Stimulated activated CD4-positive, alpha-beta T cell treated with anti-CD3 and anti-CD28 coated beads, TNF-alpha, amount 100 ng/mL, for 1 hour (primary cell): ENCODE data around the gene C19orf47.

Experiments
- DNase-seq, 3 donors: peaks; one replicate each; pipeline ENCODE4 v3.0.0-alpha.2; 2020; ENCODE audit warnings: low read depth in 3 of 3, low spot score in 1 of 3

C19orf47 gene, protein sequence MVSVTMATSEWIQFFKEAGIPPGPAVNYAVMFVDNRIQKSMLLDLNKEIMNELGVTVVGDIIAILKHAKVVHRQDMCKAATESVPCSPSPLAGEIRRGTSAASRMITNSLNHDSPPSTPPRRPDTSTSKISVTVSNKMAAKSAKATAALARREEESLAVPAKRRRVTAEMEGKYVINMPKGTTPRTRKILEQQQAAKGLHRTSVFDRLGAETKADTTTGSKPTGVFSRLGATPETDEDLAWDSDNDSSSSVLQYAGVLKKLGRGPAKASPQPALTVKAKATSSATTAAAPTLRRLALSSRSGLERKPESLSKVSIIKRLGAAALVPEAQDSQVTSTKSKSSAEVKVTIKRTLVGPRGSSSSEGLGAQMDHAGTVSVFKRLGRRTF

GRCh38 chr19:40348125-40348913, at the start of gene C19orf47, which contains the start of gene PLD3:
C19orf47 (minus strand) TSS chr19:40348397; CDS start chr19:40341857, 6,540 bp downstream.
PLD3 (plus strand) TSS chr19:40348695; CDS start chr19:40366484, 17,789 bp downstream.
- DNase-seq: peak; percentile 92 to 97 (median 97)

DNA sequence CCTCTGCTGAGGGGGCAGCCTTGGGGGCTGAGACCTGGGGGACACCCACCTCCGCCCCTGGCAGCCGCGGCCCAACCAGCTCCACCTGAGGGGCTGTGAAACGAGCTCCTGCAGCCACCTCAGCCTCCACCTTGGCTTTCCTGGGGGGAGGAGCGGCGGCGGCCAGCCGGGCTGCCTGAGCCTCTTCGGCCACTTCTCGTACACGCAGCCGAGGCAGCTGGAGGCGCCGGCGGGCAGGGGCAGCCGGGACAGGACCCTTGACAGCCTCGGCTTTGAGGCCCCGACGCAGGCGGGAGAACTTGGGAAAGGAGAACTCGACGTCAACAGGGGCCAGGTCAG, 49.3 kb upstream of the C19orf47 start:
- DNase-seq: no peak

DNA sequence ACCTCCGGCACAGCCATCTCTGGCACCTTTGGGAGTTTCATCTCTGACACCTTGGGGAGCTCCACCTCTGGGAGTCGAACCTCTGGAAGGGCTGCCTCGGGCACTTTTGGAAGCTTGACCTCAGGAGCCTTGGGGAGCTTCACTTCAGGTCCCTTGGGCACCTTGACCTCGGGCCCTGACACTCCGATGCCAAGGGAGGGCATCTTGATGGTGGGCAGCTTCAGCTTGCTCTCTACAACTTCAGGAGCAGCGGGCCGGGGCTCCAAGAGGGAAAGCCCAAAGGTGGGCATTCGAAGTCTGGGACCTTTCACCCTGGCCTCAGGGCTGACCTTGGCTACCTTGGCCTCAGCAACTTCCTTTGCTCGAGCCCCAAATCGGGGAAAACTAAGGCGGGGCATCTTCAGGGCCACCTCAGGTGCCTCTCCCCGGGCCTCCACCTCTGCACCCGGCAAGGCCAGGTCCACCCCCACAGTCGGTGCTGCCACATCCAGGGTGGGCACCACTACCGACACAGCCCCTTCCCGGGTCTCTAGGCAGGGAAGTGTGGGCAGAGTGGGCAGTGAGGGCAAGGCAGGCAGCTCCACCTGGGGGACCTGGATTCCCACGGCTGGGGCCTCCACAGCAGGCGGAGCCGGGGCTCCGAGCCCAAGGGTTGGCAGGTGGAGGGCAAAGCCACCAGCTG, 48.8 kb upstream of the C19orf47 start:
- no peak for DNase-seq

DNA sequence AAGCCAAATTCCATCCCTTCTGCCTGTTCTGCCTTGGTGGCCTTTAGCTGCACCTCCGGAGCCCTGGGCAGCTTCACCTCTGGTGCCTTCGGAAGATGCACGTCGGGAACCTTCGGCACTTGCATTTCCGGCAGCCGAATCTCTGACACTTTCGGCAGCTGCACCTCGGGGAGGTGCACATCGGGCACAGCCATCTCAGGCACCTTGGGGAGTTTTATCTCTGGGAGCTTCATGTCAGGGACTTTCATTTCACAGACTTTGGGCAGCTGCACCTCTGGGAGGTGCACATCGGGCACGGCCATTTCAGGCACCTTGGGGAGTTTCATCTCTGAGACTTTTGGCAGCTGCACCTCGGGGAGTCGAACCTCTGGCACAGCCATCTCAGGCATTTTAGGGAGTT, 47.8 kb upstream of the C19orf47 start:
- DNase-seq: no peak

DNA sequence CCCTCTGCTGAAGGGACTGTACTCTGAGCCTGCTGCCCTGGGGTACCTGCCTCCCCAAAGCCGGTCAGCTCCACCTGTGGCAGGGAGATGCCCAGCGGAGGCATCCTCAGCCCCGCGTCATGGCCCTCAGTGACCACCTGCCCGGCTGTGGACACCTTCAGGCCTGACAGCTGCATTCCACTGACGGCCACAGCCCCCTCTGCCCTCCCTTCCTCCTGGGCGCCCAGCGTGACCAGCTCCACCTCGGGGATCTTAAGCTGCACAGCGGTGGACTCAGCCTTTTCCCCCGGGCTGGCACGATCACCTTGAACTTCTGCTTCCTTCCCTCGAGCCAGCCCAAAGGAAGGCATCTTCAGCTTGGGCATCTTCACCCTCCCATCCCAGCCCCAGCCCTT, 46.6 kb upstream of the C19orf47 start:
- no peak for DNase-seq

GRCh38 chr19:40393894-40394815, 46.0 kb upstream of the C19orf47 start:
- no peak for DNase-seq

DNA sequence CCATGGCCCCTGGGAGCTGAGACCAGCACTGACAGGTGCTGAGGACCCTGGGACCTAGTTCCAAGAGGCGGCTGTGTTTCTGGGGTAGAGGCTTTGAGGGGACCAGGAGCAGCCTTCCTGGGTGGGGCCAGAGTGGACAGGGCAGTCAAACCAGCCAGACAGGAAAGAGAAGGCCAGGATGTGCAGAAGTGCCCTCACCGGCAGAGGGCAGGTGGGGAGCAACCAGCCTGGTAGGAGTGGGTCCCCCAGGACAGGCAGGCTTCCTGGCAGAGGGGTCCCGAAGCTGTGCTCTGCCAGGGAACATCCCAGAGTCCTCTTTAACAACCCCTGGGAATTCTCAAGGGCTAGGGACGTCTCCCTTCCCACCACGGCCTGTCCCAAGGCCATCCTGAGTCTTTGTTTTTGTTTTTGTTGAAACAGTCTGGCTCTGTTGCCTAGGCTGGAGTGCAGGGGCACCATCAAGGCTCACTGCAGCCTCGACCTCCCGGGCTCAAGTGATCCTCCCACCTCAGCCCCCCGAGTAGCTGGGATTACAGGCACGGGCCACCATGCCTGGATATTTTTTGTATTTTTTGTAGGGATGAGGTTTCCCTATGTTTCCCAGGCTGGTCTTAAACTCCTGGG, 44.8 kb upstream of the C19orf47 start:
- no peak for DNase-seq

- no peak for DNase-seq
Observed at GRCh38 chr19:40392123-40392522, 43.9 kb upstream of the C19orf47 start.

- DNase-seq: no peak
Observed at GRCh38 chr19:40390084-40390742, 42.0 kb upstream of the C19orf47 start, which contains the start of gene HIPK4. HIPK4 (minus strand) TSS chr19:40390181; CDS start chr19:40389902, 279 bp downstream.

GRCh38 chr19:40389404-40390083, 41.3 kb upstream of the C19orf47 start:
- DNase-seq: no peak

- DNase-seq: no peak
Observed at GRCh38 chr19:40388481-40388880, 40.3 kb upstream of the C19orf47 start.

DNA sequence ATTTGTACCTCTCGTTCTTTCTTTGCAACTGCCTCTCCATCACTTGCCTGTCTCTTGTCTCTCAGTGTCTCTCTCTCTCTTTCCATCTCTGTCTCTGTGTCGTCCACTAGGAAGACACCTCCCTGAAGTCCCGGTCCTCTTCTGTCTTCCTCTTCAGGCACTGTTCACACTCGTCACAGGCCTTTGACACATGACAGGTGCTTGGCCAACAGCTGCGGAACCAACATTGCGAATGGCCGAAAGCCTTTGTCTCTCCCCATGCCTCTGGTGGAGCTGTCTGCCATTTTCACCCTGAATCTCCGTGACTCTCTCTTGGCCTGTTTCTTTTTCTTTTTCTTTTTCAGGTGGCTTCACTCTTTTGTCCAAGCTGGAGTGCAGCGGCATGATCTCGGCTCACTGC, 39.0 kb upstream of the C19orf47 start:
- DNase-seq: no peak

DNA sequence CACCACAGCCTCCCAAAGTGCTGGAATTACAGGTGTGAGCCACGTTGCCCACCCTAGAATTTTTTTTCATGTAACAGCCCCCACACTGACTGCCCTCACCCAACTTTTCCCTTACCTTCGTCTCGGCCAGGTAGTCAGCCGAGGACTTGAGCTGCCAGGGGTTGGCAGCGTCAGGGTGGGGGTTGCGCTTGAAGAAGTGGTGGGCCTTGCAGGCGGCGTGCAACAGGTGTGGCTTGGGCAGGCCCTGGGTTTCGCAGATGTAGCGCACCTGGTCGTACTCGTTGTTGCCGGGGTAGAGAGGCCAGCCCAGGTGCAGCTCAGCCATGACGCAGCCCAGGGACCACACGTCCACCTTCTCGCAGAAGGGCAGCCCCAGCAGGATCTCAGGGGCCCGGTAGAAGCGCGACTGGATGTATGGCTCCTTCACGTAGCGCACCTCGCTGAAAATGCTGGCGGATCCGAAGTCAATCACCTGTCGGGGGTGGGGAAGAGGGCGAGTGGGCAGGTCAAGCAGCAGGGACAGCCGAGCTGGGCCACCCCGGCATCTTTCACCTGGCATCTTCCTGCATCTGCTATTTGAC, 35.6 kb upstream of the C19orf47 start:
- DNase-seq: no peak

DNA sequence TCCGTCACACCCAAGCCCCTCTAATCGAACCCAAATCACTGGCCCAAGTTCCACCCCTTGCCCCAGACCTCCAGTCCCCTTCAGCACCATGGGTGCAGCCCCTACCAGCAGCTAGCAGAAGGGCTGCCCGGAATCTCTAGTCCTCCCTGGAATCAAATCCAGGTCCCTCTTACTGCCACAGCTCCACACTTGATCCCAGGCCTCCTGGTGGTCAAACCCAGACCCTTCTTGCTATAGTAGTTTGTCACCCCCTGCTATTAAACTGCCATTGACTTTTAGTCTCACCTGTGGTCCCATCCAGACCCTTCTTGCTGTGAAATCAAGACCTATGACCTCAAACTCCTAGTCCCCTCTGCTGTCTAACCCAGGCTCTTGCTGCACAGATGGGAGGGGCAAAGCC, 33.1 kb upstream of the C19orf47 start:
- no peak for DNase-seq

DNA sequence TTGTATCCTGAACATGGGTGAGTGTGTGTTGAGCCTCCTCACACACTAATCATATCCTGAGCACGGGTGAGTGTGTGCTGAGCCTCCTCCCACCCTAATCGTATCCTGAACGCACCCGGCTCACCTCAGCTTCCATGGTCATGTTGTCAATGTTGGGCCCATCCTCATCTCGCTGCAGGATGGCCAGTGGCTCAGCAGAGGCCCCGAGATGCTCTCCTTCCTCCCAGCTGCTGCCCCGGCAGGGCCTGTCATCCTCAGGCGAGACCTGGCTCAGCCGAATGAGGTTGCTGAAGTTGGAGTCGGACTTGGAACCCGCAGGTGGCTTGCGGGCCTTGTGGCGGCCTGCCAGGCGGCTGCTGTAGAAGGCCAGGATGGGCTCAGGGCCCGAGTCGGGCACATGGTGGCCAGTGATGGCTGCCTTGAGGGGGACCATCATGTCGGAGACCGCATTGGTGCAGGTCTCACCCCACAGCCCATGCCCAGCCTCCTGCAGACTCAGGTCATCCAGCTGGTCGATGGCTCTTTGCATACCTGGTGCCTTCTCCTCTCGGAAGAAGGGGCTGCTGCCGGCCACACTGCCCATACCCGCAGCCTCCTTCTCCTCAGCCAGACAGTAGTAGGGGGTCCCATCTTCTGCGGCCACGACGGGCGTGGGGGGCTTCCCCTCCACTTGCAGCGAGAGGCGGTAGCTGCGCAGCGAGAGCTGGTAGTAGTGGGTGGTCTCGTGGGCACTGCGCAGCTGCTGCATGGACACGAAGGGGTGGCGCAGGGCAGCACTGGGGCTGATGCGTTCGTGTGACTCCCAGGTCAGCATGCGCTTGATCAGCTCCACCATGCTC, 32.2 kb upstream of the C19orf47 start:
- no peak for DNase-seq

- no peak for DNase-seq
Observed at GRCh38 chr19:40379446-40380198, 31.4 kb upstream of the C19orf47 start.

- no peak for DNase-seq
Observed at GRCh38 chr19:40378509-40378908, 30.3 kb upstream of the C19orf47 start.
